Lung (tissue), 12 donors: ENCODE data around the gene TEKT3. TPM values are rescaled to one million over a fixed set of nuclear protein-coding genes. Genes with fewer than 3 reads are reported as not detected.
A peak's percentile ranks its signal among the peaks of the same experiment; 100 is the strongest.

Source experiments
- ATAC-seq: fragments of 200-7000 bp; cut with Tn5 transposase; one replicate; pipeline ENCODE4 v1.9.1; 2020; ENCODE audit warnings: moderate number of reproducible peaks; ENCODE audit not compliant: insufficient read depth, low FRiP score
- DNase-seq, 3 donors: peaks; one replicate each; pipeline ENCODE4 v3.0.0-alpha.2; 2013 to 2017
- H3K27ac ChIP-seq, 2 donors: one replicate each; pipeline ENCODE4 v1.5.1; 2013; ENCODE audit warnings: mild to moderate bottlenecking in 2 of 2, moderate library complexity in 2 of 2, control low read depth in 1 of 2, inconsistent platforms in 1 of 2, low read depth in 1 of 2, low read length in 1 of 2
- H3K27me3 ChIP-seq, 3 donors: one replicate each; pipeline ENCODE4 v1.5.1; 2013; ENCODE audit warnings: low read length in 2 of 3; ENCODE audit not compliant: control insufficient read depth in 3 of 3, insufficient read depth in 3 of 3
- H3K36me3 ChIP-seq, 4 donors: one replicate each; pipeline ENCODE4 v1.5.1; 2013; ENCODE audit warnings: low read length in 4 of 4, mild to moderate bottlenecking in 1 of 4, moderate library complexity in 1 of 4; ENCODE audit not compliant: control insufficient read depth in 4 of 4, insufficient read depth in 4 of 4
- H3K4me1 ChIP-seq, 5 donors: one replicate each; pipeline ENCODE4 v1.5.1; 2013; ENCODE audit warnings: low read length in 5 of 5, mild to moderate bottlenecking in 2 of 5, moderate library complexity in 1 of 5; ENCODE audit not compliant: control insufficient read depth in 5 of 5, insufficient read depth in 5 of 5
- H3K4me3 ChIP-seq: one replicate; pipeline ENCODE4 v1.5.1; 2013; ENCODE audit warnings: mild to moderate bottlenecking, control low read depth, moderate library complexity
- H3K9ac ChIP-seq, 2 donors: one replicate each; pipeline ENCODE4 v1.5.1; 2013; ENCODE audit warnings: low read length in 2 of 2, control low read depth in 1 of 2; ENCODE audit not compliant: insufficient read depth in 1 of 2
- H3K9me3 ChIP-seq, 4 donors: one replicate each; pipeline ENCODE4 v1.5.1; 2013; ENCODE audit warnings: low read length in 3 of 4, mild to moderate bottlenecking in 1 of 4, moderate library complexity in 1 of 4; ENCODE audit not compliant: control insufficient read depth in 4 of 4, insufficient read depth in 3 of 4
- CTCF ChIP-seq: IDR thresholded peaks from 2 replicates; pipeline ENCODE4 v1.5.1; 2012; ENCODE audit warnings: mild to moderate bottlenecking; ENCODE audit errors: control extremely low read depth, extremely low read depth
- WGBS, 2 donors: extraction: QIAGEN DNeasy Blood & Tissue Kit; methylation state at CpG; one replicate each; pipeline ENCODE4 v1.1.7; 2013; 5-methylcytosine and 5-hydroxymethylcytosine counted together
- polyA plus RNA-seq, 2 donors: library from polyadenylated mRNA; stranded (reverse); fragments of 200-250 nt; gene quantifications; one replicate each; pipeline ENCODE4 v1.2.1, GENCODE V29; 2013
- total RNA-seq, 2 donors: library from RNA; depleted of rRNA in 1 of 2; stranded (reverse); fragments of >200 nt in 1 of 2; gene quantifications; one replicate each; pipeline ENCODE4 v1.2.1, GENCODE V29; 2014 to 2021
- donor health status: control.
- donor health status: control.
- donor health status: Bipolar disorder and iron deficiency.
- donor health status: healthy.
- donor health status: DM: yes; HTN: yes; CAD: no.

Gene TEKT3
- total and polyA plus RNA-seq, 4 donors = 1.2 to 5.4 (median 1.7) TPM

- H3K4me3 ChIP-seq = no peak overlapping the region
- WGBS, 2 donors = 85 to 89% methylated on average over 6 of the region's 6 CpGs
- ATAC-seq (no peak), DNase-seq (no peak)
- no peak overlapping the region for H3K27ac ChIP-seq
- no peaks in the 10 kb centered on the region for H3K27me3 ChIP-seq
- no peak overlapping the region for H3K9ac ChIP-seq
- H3K9me3 ChIP-seq = no peaks in the 10 kb centered on the region
- no peaks in the 10 kb centered on the region for H3K36me3 ChIP-seq
- TF ChIP-seq CTCF = no peak
- H3K4me1 ChIP-seq = peaks cover 0 to 7% (median 2%) of the 10 kb centered on the region in 5 donors
Measured at GRCh38 chr17:15284107-15284506, 57.3 kb downstream of the TEKT3 start.

GRCh38 chr17:15281909-15282308 is 59.5 kb downstream of the TEKT3 start:
- no peak overlapping the region for H3K4me3 ChIP-seq
- no peaks in the 10 kb centered on the region for H3K27me3 ChIP-seq
- no peak overlapping the region for H3K27ac ChIP-seq
- no peak for ATAC-seq
- H3K9me3 ChIP-seq = peaks cover 0 to 2% (median 0%) of the 10 kb centered on the region in 4 donors
- H3K36me3 ChIP-seq = no peaks in the 10 kb centered on the region
- DNase-seq = no peak
- WGBS, 2 donors = 80 to 82% methylated on average over 3 of the region's 3 CpGs
- TF ChIP-seq CTCF = no peak
- no peak overlapping the region for H3K9ac ChIP-seq
- H3K4me1 ChIP-seq = no peaks in the 10 kb centered on the region

- no peak for DNase-seq
- Histone ChIP-seq H3K27me3 (no peaks in the 10 kb centered on the region), H3K9ac (peak overlapping the region in 1 of 2 donors; percentile 8), H3K27ac (no peak overlapping the region), H3K4me3 (no peak overlapping the region), H3K9me3 (peaks cover 0 to 2% (median 0%) of the 10 kb centered on the region in 4 donors), H3K4me1 (no peaks in the 10 kb centered on the region), H3K36me3 (no peaks in the 10 kb centered on the region)
- 49 to 69% methylated on average over 2 of the region's 2 CpGs for WGBS, 2 donors
- no peak for ATAC-seq
- TF ChIP-seq CTCF = no peak
Measured at GRCh38 chr17:15278924-15279477, 62.4 kb downstream of the TEKT3 start.

- Histone ChIP-seq H3K27ac (no peak overlapping the region), H3K4me1 (no peaks in the 10 kb centered on the region), H3K36me3 (no peaks in the 10 kb centered on the region), H3K4me3 (no peak overlapping the region), H3K27me3 (no peaks in the 10 kb centered on the region), H3K9me3 (peaks cover 0 to 3% (median 0%) of the 10 kb centered on the region in 4 donors), H3K9ac (peak overlapping the region in 1 of 2 donors; percentile 8)
- TF ChIP-seq CTCF = no peak
- ATAC-seq = no peak
- no peak for DNase-seq
- WGBS, 2 donors = 44 to 49% methylated on average over 6 of the region's 6 CpGs
Measured at GRCh38 chr17:15278380-15278779, 63.0 kb downstream of the TEKT3 start.
